Measurements from ENCODE around the gene KIAA0825.

The KIAA0825 gene

DNA sequence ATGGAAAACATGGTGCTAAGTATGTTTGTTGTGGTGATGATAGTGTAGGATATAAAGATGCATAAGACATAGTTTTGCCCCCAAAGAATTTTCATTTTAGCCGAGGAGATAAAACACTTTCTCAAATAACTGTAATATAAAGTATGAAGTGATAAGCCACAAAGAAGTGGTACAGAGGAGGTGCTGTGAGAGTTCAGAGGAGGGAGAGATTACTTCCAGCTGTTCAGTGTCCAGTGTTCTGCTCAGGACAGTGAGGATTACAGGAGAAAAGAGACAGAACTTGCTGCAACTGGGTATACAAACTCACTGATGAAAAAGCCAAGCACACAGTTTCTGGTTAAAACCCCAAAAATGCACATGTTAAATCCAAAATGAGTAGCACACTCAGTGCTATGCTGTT, 309.3 kb downstream of the KIAA0825 start:
- no peak for DNase-seq

DNA sequence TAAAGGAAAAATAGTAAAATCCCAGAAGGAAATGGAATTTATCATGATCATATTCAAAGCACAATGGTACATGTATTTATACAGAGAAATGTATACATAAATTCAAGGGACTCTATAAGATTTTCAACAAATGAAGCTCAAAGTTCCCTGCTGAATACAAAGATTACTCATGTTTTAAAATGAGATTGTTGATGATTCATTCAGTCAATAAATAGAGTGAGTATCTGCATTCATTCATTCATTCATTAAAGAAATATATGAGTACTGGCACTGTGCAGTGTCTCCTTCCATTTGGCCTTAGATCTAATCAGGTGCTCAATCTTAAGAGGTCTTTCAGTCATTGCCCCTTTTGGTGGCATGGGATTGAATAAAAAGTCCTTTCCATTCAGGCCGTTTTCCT, 310.0 kb downstream of the KIAA0825 start:
- no peak for DNase-seq

DNA sequence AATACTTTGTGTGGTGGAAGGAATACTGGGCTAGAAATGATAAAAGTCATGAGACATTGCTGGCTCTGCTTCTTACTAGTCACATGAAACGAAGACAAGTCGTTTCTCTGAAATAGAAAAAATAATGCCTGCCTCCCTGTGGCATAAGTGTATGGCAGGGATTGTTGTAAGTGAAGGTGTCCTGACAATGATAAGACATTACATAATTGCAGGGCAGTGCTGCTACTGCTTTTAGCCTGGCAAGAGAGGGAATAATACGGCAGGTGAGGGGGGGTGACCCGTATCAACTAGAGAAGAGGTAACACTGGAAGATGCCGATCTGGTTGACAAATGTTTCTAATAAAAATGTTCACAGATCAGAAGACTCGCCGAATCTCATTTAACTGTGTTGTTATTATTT, 314.3 kb downstream of the KIAA0825 start:
- DNase-seq = no peak

DNA sequence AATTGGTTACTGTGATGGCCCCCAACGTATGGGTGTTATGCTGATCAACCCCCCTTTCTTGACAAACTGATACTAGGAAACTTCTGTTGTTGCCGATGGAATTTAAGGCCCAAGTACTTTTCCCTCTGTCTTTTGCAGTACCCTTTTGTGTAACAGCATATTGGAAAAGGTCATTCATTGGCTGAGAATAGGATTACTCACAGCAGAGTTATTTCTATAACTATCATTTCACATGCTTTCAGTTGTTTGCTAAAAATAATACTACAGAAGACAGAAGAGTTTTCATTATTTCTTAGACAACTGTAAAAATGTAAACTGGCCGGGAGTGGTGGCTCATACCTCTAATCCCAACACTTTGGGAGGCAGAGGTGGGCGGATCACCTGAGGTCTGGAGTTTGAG, 329.5 kb downstream of the KIAA0825 start:
- no peak for DNase-seq

DNA sequence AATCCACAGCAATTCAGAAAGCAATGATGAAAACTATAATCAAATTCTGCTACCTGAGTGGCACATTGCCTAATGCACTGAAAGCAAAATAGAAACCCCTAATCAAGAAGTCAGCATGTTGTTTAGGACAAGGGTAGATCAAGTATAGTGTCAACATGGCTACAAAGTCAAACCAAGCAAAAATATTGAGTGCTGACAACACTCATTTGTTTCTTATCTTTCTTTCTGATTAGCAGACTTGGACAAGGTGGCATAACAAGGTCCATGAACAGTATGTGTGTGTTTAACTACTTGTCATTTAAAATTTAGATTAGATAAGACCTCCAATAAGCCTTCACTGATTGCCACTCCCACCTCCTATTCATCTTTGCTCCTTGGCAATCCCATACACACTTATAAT, 332.4 kb downstream of the KIAA0825 start:
- DNase-seq = no peak

DNA sequence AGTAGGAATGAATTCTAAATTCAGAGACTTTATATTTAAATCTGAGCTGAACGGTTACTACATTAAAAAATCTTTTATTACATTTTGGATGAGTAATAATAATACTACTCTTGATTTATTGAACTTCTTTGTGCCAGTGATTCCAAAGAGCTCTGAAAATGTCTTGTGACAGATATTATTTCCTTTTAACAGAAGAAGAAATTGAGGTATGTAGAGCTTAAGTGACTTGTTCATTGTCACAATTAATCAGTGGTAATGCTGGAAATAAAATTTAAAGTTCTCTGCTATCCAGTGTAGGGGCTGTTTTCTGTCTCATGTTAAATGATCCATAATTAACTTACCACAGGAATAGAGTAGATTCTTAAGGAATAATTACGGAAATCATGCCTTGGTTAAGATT, 335.3 kb downstream of the KIAA0825 start:
- no peak for DNase-seq

DNA sequence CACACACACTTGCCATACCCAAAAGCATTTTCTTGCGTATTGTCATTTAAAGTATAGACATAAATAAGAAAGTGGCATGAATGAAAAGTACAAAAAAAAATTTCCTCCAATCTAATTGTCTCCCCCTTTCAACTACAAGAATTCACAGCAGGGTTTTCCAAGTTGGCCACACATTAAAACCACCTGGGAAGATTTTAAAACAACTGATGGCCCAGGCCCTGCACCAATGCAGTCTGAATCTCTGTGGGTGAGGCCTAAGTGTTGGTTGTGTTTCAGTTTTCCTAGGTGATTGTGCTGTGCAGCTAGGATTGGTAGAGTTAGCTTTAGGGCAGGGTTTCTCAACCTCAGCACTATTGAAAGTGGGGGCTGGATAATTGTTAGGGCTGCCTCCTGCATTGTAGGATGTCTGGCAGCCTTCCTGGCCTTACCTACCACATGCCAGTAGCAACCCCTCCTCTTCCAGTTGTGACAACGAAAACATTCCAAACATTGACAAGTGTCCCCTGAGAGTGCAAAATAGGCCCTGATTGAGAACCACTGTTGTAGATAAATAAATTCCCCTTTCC, 337.1 kb downstream of the KIAA0825 start:
- no peak for DNase-seq

DNA sequence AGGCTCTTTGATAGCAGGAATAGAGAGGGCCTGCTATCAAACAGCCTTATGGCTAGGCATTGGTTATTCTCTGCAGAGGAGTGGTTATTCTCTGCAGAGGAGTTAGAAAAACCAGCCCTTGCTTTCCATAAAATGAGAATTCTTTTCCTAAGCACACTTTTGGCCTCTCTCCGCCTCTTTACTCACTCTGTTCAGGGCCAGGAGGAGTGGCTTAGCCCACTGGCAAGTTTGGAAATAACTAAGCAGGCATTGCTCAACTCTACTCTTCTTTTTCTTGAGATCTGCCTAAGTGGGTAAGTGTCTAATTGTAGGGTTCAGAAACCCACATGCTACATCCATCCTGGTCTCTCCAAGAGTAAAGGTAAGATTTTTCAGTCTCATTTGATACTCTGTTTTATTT, 341.7 kb downstream of the KIAA0825 start:
- DNase-seq = no peak

DNA sequence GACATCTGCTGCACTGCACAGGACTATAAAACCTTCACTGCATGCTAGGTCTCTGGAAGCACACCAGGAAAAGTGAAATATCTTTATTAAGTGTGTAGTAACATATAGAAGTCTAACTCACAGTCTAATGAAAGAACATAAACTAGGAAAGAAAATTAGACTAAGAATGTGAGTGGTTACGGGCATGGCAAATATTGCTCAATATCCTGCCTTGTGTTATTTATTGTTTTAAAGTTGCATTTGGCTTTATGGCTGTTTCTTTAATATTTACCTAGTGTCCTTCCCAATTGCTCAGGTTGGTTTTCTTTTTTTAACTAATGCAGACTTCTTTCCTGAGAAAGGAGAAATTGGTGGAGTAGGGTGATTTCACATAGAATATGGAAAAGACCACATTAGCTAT, 342.4 kb downstream of the KIAA0825 start:
- no peak for DNase-seq

DNA sequence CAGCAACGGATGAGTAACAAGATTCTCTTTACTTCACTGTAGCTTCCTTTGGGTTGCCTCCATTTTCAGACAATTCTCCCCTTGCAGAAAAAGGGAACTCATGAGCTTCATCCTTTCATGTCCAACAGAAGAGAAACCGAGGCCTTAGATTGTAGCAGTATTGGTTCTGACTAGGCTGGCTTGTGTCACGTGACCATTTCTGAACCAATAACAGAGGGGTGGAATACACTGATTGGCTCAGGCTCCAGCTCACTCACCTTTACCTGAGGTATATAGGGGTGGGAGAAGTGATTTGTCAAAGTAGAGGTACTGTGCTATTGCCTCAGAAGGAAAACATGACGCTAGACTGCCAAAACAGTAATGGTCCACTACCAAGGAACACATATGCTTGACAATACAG, 343.7 kb downstream of the KIAA0825 start:
- no peak for DNase-seq

DNA sequence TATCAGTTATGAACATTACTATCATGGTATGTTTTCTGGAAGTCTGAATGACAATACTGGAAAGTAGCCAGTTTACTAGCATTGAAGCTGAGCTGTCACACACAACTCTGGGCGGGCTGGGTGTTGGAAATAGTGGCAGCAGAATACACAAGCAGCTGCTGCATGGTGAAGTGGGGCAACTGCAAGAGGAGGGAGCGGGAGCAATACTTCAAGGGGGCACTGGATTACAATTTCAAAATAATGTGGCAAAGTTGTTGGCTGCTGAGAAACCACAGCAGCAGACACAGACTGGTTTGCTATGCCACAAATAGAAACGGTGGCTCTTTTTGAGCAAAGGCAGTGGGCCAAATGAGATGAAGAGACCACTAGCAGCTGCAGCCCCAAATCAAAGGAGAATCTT, 350.2 kb downstream of the KIAA0825 start:
- no peak for DNase-seq

DNA sequence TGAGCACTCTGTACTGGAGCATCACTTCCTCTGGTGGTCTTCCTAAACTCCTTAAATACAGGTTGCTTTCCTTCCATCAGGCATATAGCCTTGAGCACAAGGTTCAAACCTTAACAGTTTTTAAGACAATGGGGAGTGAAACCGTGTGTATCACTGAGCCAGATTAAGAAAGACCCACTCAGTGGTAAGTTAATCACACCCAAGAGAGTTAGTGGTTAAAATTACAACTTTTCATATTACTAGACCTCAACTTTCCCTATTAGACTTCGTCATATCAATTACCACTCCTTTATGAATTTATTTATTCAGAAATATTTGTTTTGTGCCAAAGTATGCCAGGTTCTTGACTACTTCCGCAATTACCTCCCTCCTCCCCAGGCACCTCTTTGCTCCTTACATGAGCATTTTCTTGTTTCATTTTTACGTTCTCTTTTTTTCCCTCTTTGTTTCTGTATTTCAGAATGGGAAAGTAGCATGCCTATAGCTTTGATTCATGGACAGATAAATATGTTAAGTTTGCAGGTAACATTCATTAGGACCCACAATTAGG, 351.0 kb downstream of the KIAA0825 start:
- no peak for DNase-seq

DNA sequence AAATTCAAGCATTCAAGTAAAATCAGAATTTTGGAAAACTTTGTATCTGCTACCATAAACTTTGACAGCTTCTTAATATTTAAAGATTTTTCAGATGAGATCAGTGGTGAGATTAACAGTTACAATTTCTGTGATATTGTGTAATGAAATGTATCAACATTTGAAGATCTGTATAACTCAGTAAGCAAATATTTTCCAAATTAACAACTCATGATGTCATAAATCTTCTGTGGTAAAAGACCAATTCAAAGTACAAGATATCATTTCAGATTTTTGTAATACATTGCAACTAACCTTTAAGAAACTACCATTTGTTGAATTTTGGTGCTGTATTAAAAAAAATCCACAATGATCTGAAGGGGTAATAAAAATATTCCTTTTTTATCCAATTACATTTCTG, 352.2 kb downstream of the KIAA0825 start:
- no peak for DNase-seq

DNA sequence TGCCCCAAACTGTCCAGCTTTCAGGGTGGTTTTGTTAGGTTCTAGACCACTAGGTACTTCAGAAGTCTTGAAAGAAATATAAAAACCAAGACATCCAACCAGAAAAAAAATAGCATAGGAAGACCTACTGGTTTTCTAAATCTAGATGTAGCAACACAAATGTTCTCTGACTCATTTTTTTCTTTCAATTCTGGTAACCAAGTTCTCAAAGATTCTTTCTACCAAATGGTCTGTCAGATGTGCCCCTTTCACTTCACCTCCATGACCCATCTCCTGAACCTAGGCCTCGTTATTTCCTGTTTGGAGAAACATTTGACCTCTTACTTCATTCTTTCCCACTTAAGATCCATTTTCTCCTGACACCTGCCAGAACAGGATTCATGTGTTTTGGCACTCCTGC, 355.3 kb downstream of the KIAA0825 start:
- no peak for DNase-seq

DNA sequence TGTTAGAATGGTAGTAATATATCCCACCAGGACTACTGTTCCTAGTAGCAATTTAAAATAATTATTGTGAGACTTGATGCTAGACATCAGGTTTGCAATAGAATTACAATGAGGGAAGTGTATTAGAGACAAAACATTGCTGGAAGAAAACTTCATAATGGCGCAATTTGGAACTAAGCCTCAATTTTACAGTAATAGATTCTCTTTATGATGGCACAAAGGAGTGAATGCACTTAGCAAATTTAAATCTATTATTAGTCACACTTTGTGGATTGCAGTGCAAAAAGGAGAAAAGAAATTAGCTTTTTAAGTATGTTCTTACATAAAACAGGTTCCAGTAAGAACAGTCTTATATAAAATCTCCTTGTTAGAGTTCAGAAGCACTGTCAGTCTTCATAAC, 358.3 kb downstream of the KIAA0825 start:
- DNase-seq = no peak

DNA sequence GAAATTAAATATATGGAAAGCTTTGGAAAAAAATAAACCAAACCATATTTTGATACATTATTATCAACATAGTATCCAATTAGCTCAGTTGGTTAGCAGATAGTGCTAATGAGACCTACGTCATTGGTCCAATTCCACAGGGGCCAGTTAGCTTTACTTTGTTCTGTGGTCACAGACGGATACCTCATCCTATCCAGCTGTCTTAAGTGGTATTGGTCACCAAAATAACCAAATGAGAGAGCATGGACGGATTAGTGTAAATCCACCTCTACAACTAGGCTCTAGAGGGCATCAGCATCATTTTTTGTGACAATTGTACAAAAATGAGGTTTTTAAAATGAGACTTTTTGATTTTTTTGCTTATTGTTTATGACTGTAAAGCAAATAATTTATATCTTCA, 364.2 kb downstream of the KIAA0825 start:
- no peak for DNase-seq

DNA sequence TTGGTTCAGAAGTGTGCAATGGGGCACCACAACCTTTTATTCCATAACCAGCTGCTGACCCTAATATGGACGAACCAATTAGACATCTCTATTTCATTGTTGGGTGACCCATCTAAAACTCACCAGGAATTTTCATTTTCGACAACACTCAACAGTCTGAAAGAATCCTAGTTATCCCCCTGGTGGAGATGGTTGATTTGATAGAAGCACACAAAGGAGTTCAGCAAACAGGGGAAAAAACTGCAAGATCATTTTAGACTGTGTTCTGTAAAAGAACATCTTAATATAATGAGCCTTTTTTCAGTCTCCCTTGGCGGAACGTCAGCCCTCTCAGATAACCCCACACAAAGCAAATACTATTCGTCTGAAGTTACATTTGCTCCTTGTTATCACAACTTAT, 367.4 kb downstream of the KIAA0825 start:
- DNase-seq = no peak

DNA sequence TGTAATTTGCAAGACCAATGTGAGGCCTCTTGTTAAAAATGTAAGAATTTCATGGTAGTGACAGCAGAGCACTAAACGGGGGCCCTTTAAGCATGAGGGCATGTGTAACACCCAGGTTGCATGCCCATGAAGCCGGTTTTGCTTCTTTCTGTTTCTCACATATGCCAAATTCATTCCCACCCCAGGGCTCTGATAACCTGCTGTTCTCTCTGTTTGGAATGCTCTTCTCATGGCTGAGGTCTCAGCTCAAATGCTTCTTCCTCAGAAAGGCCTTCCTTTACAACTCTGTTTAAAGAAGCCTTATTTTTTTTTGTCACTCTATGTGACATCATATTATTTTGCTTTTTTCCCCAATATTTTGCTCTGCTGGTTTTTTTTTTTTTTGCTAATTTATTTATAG, 369.0 kb downstream of the KIAA0825 start:
- DNase-seq = no peak

DNA sequence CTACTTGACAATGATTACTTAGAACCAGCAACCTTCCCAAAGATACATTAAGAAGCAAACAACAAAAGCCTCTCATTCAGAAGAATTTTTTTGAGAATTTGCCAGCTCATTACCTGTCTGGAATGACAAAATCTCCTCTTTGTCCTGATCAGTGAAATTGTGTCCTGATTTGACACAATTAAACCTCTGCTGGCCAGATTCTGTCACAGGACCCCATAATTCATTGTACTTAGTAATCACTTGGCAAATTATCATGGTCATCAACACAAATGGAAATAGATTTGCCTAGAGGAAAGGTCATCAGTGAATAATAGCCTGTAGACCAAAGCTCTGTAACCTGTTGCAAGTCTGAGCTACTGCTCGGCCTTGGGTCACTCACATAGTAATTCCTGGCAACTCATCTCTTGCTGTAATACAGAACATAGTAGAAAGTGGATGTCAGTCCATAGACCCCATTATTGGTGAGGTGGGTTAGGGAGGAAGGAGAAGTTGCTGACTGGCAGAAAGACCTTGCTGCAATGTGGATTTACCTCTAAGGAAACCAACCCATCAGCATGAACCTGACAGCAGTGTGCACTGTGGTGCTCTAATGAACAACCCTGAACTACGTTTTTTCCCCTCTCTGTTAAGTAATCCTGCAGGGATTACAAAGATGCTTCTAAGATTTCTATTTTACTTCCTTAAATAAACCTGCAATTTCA, 370.1 kb downstream of the KIAA0825 start:
- no peak for DNase-seq

DNA sequence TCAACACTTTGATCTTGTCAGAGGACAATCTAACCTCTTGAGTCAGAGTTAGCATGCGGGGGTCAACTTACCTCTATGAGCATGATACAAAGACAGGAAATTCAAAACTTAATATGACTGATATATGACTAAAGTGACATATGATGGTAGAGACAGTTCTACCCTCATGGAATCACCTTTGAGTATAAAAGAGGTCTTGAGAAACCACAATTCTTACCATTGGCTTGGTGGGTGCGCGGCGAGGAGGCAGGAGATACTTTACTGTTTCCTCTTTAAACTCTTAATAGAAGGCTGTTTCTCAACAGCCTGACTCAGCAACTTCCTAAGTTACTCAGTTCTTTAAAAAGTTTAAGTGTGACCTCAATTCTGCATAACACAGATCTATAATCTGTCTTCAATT, 372.8 kb downstream of the KIAA0825 start:
- peak; percentile 75 for DNase-seq

DNA sequence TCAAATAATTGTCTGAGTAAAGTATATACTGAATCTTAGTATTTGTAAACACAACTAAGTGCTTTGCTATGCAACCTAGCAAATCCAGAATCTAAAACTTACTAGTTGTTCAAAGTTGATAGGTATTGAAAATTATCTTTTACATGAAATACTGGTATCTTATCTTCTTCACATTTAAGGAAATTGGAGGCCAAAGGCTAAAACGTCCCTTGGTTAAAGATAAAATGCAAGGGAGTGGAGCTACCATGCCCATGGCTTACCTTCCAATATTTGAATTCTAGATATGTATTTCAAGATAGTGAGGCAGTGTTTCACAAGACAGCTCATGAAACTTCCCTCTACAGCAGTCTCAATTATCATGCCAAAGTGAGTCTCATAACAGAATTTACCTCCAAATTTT, 373.5 kb downstream of the KIAA0825 start:
- DNase-seq = peak; percentile 41

DNA sequence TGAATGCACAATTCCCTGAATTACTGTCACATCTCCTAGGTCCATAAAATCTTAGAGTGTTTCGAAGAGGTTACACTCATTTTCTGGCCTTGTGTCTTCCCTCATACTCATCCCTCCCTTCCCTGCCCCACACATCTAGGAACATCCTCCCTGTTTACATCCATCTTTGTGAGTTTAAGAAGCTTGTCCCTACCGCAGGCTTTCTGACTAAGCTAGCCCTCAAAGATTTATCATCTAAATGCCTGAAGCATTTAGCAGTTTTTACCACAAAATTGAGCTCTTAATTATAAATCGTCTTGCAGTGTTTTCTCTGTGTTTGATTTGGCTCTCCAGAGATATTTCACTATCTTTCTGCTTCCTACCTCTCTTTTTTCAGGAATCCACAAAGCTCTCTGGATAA, 374.8 kb downstream of the KIAA0825 start:
- DNase-seq = no peak

DNA sequence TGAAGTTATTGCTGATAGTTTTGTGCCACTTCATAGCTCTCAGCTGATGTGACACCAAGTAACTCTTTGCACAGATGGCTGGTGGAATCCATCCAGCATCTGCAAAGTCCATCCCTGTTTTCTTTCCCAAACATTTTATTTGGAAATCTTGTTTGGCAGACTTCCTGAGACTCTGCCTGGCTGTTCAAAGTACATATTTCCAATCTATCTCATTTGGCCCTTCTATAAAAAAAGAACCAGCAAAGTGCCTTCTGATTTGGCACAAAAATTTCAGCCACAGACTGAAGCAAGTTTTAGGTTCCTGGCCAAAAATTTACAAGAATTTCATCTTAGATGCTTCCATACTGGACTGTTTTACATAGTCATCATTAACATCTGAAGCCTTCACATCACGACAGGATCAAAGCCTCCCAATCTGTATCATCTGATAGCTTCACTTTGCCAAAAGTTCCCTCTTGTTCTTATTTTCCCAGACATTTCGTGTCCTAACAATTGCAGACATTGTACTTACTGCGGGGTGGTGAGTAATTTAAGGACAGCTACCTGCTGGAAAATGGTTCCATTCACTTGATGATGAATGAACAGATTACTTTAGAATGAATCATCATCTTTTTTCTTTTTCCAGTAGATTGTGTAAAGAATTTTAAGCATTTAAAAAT, 377.3 kb downstream of the KIAA0825 start:
- DNase-seq = no peak

DNA sequence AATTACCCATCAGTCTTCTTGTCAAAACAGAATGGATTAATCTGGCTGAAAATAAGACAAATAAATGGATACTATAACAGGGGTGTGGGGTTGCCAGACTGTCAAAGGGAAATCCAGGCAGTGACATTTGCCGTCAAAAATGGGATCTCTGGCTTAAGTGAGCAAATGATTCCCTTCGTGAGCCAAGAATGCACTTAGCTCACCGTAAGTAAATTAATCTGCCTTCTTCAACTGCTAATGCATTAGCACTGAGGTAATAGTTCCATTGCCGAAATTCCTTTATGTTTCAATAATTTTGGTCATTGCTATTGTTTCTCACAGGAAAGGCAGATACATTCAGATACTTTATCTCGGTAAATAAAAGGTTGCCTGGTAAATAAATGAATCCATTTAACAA, 377.8 kb downstream of the KIAA0825 start:
- no peak for DNase-seq
